Dendritic cell treated with granulocyte-macrophage colony-stimulating factor and Interleukin-4, amounts not matched to agents 40 ng/mL and 50 ng/mL, for 4 days (primary cell): ENCODE data around the gene PRKG1.

Experiments used
- H3K27ac Mint-ChIP-seq: one replicate; pipeline ENCODE4 v1.8.0; 2022; ENCODE audit warnings: mild to moderate bottlenecking, mixed read lengths
- H3K27me3 Mint-ChIP-seq: one replicate; pipeline ENCODE4 v1.8.0; 2022; ENCODE audit warnings: mild to moderate bottlenecking, mixed read lengths
- H3K36me3 Mint-ChIP-seq: one replicate; pipeline ENCODE4 v1.8.0; 2022; ENCODE audit warnings: low read depth, mixed read lengths
- H3K4me1 Mint-ChIP-seq: one replicate; pipeline ENCODE4 v1.8.0; 2022; ENCODE audit warnings: low read depth, mixed read lengths
- H3K4me3 Mint-ChIP-seq: one replicate; pipeline ENCODE4 v1.8.0; 2022; ENCODE audit warnings: mild to moderate bottlenecking, moderate library complexity, mixed read lengths
- H3K9me3 Mint-ChIP-seq: one replicate; pipeline ENCODE4 v1.8.0; 2022; ENCODE audit warnings: mixed read lengths
- intact Hi-C: fragments of 100-400 bp; cut with micrococcal nuclease; formaldehyde crosslinking; loops from one replicate; pipeline ENCODE4 v1.15.0; 2022

PRKG1 gene

DNA sequence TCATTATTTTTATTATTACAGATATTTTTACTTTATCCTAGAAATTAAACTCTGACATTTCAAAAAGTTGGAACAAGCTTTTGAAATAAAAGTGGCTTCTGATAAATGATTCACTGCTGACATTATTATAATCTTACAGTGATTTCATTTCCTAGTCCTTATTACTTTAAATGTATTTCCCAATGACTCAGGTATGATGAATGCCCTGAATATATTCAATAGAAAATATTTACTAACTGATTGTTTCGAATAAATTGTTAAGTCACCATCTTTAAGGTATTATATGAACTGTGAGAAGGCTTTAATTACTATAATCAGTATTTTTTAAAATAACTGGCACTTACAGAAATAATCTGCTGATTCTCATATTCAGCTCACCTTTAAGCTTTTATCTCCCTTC lies 1261.4 kb downstream of the PRKG1 start:
- no peaks in the 10 kb centered on the region for H3K27me3 Mint-ChIP-seq
- no peak overlapping the region for H3K27ac Mint-ChIP-seq
- no peaks in the 10 kb centered on the region for H3K4me1 Mint-ChIP-seq
- H3K4me3 Mint-ChIP-seq, result no peak overlapping the region
- H3K9me3 Mint-ChIP-seq, result no peaks in the 10 kb centered on the region
- intact Hi-C loops, result no loop called here
- H3K36me3 Mint-ChIP-seq, result no peaks in the 10 kb centered on the region

DNA sequence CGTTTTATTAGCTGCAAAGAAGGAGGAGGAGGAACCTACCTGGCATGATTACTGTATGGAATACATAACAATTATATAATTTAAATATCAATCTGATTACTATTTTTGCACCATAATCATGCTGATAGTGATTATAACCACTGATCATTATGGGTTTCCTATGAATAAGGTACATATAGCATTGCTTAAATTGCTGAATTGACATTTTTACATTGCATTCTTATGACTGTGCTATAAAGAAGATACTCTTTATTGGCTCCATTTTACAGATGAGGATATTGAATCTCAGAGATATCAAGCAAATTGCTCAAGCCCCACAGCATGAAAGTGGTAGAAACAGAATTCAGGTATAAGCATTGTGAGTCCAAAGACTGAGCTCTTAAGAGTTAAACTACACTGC lies 1262.9 kb downstream of the PRKG1 start:
- intact Hi-C loops, result no loop called here
- no peak overlapping the region for H3K27ac Mint-ChIP-seq
- H3K4me1 Mint-ChIP-seq, result no peaks in the 10 kb centered on the region
- H3K36me3 Mint-ChIP-seq, result no peaks in the 10 kb centered on the region
- no peaks in the 10 kb centered on the region for H3K27me3 Mint-ChIP-seq
- H3K4me3 Mint-ChIP-seq, result no peak overlapping the region
- H3K9me3 Mint-ChIP-seq, result no peaks in the 10 kb centered on the region

DNA sequence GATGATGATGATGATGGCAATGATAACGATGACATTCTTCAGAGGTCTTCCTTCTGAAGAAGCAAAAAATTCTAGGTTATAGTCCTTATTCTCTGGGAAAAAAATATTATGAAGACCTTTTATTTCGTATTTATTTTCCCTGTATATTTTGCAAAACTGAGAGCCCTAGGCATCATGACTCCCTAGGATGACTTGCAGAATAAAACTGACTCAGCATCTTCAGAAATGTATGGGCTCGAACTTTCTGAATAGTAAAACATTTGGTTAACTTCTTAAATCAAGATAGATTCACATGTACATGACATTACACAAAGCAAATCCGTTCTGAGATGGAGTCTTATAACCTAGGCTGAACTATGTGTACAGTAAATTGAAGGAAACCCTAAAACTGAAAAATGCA lies 1269.2 kb downstream of the PRKG1 start:
- Mint-ChIP-seq H3K9me3 (no peaks in the 10 kb centered on the region), H3K36me3 (no peaks in the 10 kb centered on the region), H3K27me3 (no peaks in the 10 kb centered on the region), H3K4me1 (no peaks in the 10 kb centered on the region), H3K4me3 (no peak overlapping the region), H3K27ac (no peak overlapping the region)
- intact Hi-C loops, result no loop called here

DNA sequence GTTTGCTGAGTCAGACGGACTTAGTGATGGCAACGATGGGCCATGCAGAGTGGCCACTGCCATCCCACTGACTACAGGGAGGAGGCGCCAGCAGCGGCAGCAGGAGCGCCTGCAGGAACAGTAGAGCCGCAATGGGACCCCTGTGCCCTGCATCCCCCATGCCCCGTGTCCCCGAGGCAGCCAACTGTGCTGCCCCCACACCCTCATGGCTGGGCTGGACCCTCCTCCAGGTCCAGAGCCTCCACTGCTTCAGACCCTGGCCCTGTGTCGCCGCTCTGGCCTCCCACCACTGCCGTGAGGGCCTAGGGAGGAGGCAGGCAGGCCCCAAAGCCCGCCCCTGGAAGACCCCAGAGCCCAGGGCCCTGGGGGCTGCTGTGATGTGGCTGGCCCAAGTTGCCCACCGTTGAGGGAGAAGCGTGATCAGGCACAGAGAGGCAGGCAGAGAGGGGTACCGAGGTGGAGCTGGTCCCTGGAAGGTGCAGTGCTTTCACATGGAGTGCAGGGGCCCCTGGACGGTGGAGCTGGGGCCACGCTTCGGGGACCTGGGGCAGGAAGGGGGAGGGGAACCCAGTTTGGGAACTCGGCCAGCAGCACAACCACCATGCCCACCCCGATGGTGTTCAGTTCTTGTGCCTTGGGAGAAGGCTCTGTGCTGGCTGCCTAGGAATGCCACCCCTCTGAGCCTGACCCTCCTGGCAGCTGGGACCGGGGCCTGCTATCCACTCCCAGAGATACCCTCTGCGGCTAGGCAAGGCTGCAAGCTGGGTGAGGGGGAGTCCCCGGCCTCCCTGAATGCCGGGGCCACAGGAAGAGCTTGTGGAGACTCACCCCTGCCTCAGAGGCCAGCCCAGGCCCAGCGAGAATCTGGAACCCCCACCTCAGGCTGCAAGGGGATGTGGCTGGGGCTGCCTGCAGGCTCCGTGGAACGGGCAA lies 1272.4 kb downstream of the PRKG1 start:
- H3K36me3 Mint-ChIP-seq, result no peaks in the 10 kb centered on the region
- no peak overlapping the region for H3K27ac Mint-ChIP-seq
- no peaks in the 10 kb centered on the region for H3K4me1 Mint-ChIP-seq
- intact Hi-C loops, result no loop called here
- no peaks in the 10 kb centered on the region for H3K27me3 Mint-ChIP-seq
- no peak overlapping the region for H3K4me3 Mint-ChIP-seq
- no peaks in the 10 kb centered on the region for H3K9me3 Mint-ChIP-seq

DNA sequence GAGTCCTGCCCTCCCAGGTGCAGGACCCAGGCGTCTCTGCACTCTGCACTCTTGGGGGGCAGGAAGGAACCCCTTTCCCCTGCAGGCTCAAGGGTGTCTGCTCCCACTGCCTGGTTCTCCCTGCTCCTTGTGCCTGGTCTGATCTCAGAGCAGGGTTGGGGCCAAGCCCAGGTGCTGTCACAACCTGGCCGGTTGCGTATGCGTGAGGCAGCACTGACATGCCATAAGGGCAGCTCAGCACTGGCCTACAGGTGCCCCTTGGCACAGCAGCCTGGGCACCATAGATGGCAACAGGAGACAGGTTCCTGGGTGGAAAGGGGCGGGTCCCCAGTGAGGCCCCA lies 1273.0 kb downstream of the PRKG1 start:
- Mint-ChIP-seq H3K9me3 (no peaks in the 10 kb centered on the region), H3K27me3 (no peaks in the 10 kb centered on the region), H3K36me3 (no peaks in the 10 kb centered on the region)

More for the DNA sequence above, 1273.0 kb downstream of the PRKG1 start:
- Mint-ChIP-seq H3K4me1 (no peaks in the 10 kb centered on the region), H3K27ac (no peak overlapping the region), H3K4me3 (no peak overlapping the region)
- intact Hi-C loops, result no loop called here
